ENCODE data around the gene SEMA4D.
A peak's percentile ranks its signal among the peaks of the same experiment; 100 is the strongest.

Gene SEMA4D

DNA sequence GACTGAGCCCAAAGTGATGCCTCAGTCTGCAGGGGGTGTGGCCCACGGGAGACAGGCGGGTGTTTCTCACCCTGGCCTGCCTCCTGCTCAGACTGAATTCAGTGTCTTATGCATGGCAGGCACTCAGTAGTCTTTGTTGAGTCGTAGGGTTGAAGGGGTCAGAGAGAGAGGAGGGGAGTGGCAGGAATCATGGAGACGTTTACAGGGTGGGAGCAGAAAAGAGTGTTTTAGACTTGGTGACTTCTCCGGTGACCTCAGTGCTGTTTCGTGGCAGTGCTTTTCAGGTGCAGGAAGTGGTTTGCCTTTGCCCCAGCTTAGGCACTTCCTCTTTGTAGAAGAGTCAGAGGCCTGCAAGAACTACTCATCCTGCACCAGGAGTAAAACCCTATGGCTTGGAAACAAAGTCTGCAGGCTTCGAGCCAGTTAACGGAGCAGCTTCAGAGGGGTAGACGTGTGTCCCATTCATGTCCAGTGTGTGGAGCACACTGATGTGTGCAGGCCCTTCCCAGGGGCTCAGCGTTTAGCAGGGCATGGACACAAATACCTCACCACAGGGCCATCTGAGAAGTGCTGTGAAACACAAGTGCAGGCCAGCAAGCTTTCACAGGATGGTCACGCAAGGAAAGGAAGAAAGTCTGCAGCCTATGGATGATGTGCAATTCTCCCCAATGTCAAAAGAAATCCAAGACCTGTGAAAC lies 24.5 kb upstream of the SEMA4D start:
- Histone ChIP-seq H3K79me2 (ENCODE audit: insufficient read depth, low read length) (no peaks in the 10 kb centered on the region), H3K4me2 (ENCODE audit: low read length) (peak overlapping the region; percentile 20; the same call in 1 of the 2 replicates), H3K27ac (ENCODE audit: low read depth, low read length, poor library complexity, severe bottlenecking) (no peak overlapping the region), H3K4me1 (ENCODE audit: insufficient read depth, low read length, severe bottlenecking) (peaks cover 3% of the 10 kb centered on the region), H3K9me2 (ENCODE audit: low read depth, low read length) (no peaks in the 10 kb centered on the region), H3K9ac (ENCODE audit: low read length) (no peak overlapping the region), H3F3A (ENCODE audit: insufficient read depth, low read length) (no peaks in the 10 kb centered on the region), H3K4me3 (ENCODE audit: low read depth, low read length, poor library complexity, severe bottlenecking) (no peak overlapping the region), H4K20me1 (ENCODE audit: insufficient read depth, low read length) (no peaks in the 10 kb centered on the region), H3K36me3 (ENCODE audit: insufficient read depth, low read length) (no peaks in the 10 kb centered on the region), H3K27me3 (ENCODE audit: insufficient read depth, low read length) (no peaks in the 10 kb centered on the region; the same call in 1 of the 2 replicates), H3K9me3 (ENCODE audit: low read length) (no peaks in the 10 kb centered on the region), H2AFZ (ENCODE audit: low read length) (no peak overlapping the region)
- TF ChIP-seq CTCF (IDR thresholded peaks at IDR 0.05; ENCODE audit: low read length), result no peak
- no peak for TF ChIP-seq EZH2 (IDR thresholded peaks at IDR 0.05; ENCODE audit: borderline replicate concordance, low read length)

- Histone ChIP-seq H3K36me3 (ENCODE audit: insufficient read depth, low read length) (no peaks in the 10 kb centered on the region), H3K27ac (ENCODE audit: low read depth, low read length, poor library complexity, severe bottlenecking) (no peak overlapping the region), H3K9me2 (ENCODE audit: low read depth, low read length) (no peaks in the 10 kb centered on the region), H3F3A (ENCODE audit: insufficient read depth, low read length) (no peaks in the 10 kb centered on the region), H3K4me2 (ENCODE audit: low read length) (no peak overlapping the region), H4K20me1 (ENCODE audit: insufficient read depth, low read length) (no peaks in the 10 kb centered on the region), H2AFZ (ENCODE audit: low read length) (no peak overlapping the region), H3K4me1 (ENCODE audit: insufficient read depth, low read length, severe bottlenecking) (peaks cover 3% of the 10 kb centered on the region), H3K79me2 (ENCODE audit: insufficient read depth, low read length) (no peaks in the 10 kb centered on the region), H3K9ac (ENCODE audit: low read length) (no peak overlapping the region), H3K4me3 (ENCODE audit: low read depth, low read length, poor library complexity, severe bottlenecking) (no peak overlapping the region), H3K9me3 (ENCODE audit: low read length) (no peaks in the 10 kb centered on the region), H3K27me3 (ENCODE audit: insufficient read depth, low read length) (no peaks in the 10 kb centered on the region)
- TF ChIP-seq EZH2 (IDR thresholded peaks at IDR 0.05; ENCODE audit: borderline replicate concordance, low read length) (no peak), CTCF (IDR thresholded peaks at IDR 0.05; ENCODE audit: low read length) (no peak)
Measured at GRCh38 chr9:89519366-89519805, 21.5 kb upstream of the SEMA4D start.

- Histone ChIP-seq H3K9me2 (ENCODE audit: low read depth, low read length) (no peaks in the 10 kb centered on the region), H3K27ac (ENCODE audit: low read depth, low read length, poor library complexity, severe bottlenecking) (no peak overlapping the region), H3K27me3 (ENCODE audit: insufficient read depth, low read length) (no peaks in the 10 kb centered on the region), H3K4me3 (ENCODE audit: low read depth, low read length, poor library complexity, severe bottlenecking) (no peak overlapping the region), H3K9me3 (ENCODE audit: low read length) (no peaks in the 10 kb centered on the region), H4K20me1 (ENCODE audit: insufficient read depth, low read length) (no peaks in the 10 kb centered on the region), H2AFZ (ENCODE audit: low read length) (no peak overlapping the region), H3K79me2 (ENCODE audit: insufficient read depth, low read length) (no peaks in the 10 kb centered on the region), H3K4me2 (ENCODE audit: low read length) (no peak overlapping the region), H3K36me3 (ENCODE audit: insufficient read depth, low read length) (no peaks in the 10 kb centered on the region), H3K4me1 (ENCODE audit: insufficient read depth, low read length, severe bottlenecking) (peaks cover 3% of the 10 kb centered on the region), H3F3A (ENCODE audit: insufficient read depth, low read length) (no peaks in the 10 kb centered on the region), H3K9ac (ENCODE audit: low read length) (no peak overlapping the region)
- TF ChIP-seq EZH2 (IDR thresholded peaks at IDR 0.05; ENCODE audit: borderline replicate concordance, low read length), result no peak
- no peak for TF ChIP-seq CTCF (IDR thresholded peaks at IDR 0.05; ENCODE audit: low read length)
Measured at GRCh38 chr9:89518466-89519365, 20.8 kb upstream of the SEMA4D start.

All from OCI-LY1 (cell line).